ENCODE data around the gene TFB1M. TPM values are rescaled to one million over a fixed set of nuclear protein-coding genes. Genes with fewer than 3 reads are reported as not detected.

The TFB1M gene
- total and polyA plus RNA-seq, 2 donors (not counting 3 experiments of a cell fraction or from before 2014, with no cell fraction given): 12.9 to 35.5 TPM

- DNase-seq (ENCODE audit: low read depth, low spot score) (no peak), FAIRE-seq (no peak)
- TF ChIP-seq POLR2A (IDR thresholded peaks at IDR 0.05; ENCODE audit: low read depth, low read length): no peak
- no peak for TF ChIP-seq FOS (IDR thresholded peaks at IDR 0.05; ENCODE audit: borderline replicate concordance, insufficient read depth, low read length)
- TF ChIP-seq JUN (IDR thresholded peaks at IDR 0.05; ENCODE audit: borderline replicate concordance, insufficient read depth, insufficient read length, low read depth): no peak
- no peak for TF ChIP-seq MYC (IDR thresholded peaks at IDR 0.05; ENCODE audit: low read depth, low read length)
- TF ChIP-seq MAX (IDR thresholded peaks at IDR 0.05; ENCODE audit: insufficient read depth, insufficient read length): no peak
- TF ChIP-seq POLR2AphosphoS5 (IDR thresholded peaks at IDR 0.05; ENCODE audit: insufficient read depth, low read depth, low read length): no peak
- no peak for TF ChIP-seq GATA2 (IDR thresholded peaks at IDR 0.05; ENCODE audit: insufficient read depth, insufficient read length, low read depth, low read length)
- TF ChIP-seq CTCF (IDR thresholded peaks at IDR 0.05; ENCODE audit: extremely low read depth in 1 of 2, insufficient read depth in 1 of 2, low read depth in 1 of 2, low read length in 2 of 2): no peak
- TF ChIP-seq EZH2 (IDR thresholded peaks at IDR 0.05; ENCODE audit: borderline replicate concordance, low read depth, low read length, severe bottlenecking): no peak
- no peaks in the 10 kb centered on the region for H3K79me2 ChIP-seq (ENCODE audit: control insufficient read depth, insufficient read depth, low read length)
- H3K27ac ChIP-seq (ENCODE audit: insufficient read depth, low read depth, low read length): no peak overlapping the region
- dilution Hi-C loops (cut with MboI; ENCODE audit: extremely low pct_ligation_motif_present, low sequenced_read_pairs): no loop called here
- H2AFZ ChIP-seq (ENCODE audit: low read depth, low read length): no peak overlapping the region
- H3K27me3 ChIP-seq (ENCODE audit: control insufficient read depth in 2 of 2, insufficient read depth in 2 of 2, low read length in 2 of 2): no peaks in the 10 kb centered on the region
- no peaks in the 10 kb centered on the region for H3K9me3 ChIP-seq (replicated peaks; ENCODE audit: control insufficient read depth, insufficient read depth, low read length)
- H3K36me3 ChIP-seq (ENCODE audit: control insufficient read depth in 2 of 2, extremely low read depth in 1 of 2, insufficient read depth in 2 of 2, low read length in 2 of 2): no peaks in the 10 kb centered on the region
- H3K4me2 ChIP-seq (ENCODE audit: insufficient read depth, low read length): no peak overlapping the region
- H3K9me1 ChIP-seq (replicated peaks; ENCODE audit: control insufficient read depth, extremely low read depth, insufficient read depth, low read length): no peaks in the 10 kb centered on the region
- ChIA-PET CTCF (no interaction called here), POLR2A (no interaction called here)
- H3K4me1 ChIP-seq (ENCODE audit: control insufficient read depth, extremely low read depth, insufficient read depth, low read length): peaks cover 9% of the 10 kb centered on the region
- intact Hi-C loops (cut with micrococcal nuclease): loop anchor here (5.0 to 10.0 kb wide), 5 partner anchors 385 to 1612 kb away; no protein-coding TSS in a partner anchor
- H4K20me1 ChIP-seq (replicated peaks; ENCODE audit: control insufficient read depth, extremely low read depth, insufficient read depth, low read length): no peaks in the 10 kb centered on the region
- no TSS peak for BruUV-seq (replicated peaks)
- no peak overlapping the region for H3K9ac ChIP-seq (replicated peaks; ENCODE audit: extremely low read depth, insufficient read depth, low read length)
- no peak overlapping the region for H3K4me3 ChIP-seq (replicated peaks in 1 of 3; ENCODE audit: insufficient read depth in 1 of 3, low read depth in 1 of 3, low read length in 3 of 3)
These were observed 5.6 kb upstream of the TFB1M start for GRCh38 chr6:155319902-155320301.

Data from endothelial cell of umbilical vein (primary cell).